ENCODE results near the gene CERS4.

DNA sequence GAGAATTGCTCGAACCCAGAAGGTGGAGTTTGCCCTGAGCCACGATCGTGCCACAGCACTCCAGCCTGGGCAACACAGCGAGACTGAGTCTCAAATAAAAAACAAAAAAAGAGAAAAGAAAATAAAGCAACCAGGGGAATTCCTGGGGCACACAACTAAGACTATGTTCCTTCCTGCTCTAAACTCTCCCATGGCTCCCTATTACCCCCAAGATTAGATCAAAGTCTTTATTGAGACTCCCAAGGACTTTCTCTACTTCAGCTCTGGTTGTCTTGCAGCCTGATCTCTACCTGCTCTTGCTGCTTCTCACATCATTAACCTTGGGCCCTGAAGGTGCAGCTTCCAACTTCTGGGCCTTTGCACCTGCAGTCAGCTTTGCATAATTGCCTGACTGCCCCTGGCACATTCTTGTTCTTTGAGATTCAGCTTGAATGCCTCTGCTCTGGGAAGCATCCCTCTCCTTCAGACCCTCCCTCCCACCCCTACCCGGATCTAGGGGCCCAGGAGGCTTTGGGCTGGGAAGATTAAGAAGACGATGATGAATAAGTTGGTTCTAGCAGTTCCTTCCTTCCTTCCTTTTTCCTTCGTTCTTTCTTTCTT is 16.8 kb upstream of the CERS4 start:
- TF ChIP-seq EZH2 (IDR thresholded peaks at IDR 0.05; ENCODE audit: borderline replicate concordance, control insufficient read depth, low read depth, low read length) = no peak
- TF ChIP-seq ASH2L (IDR thresholded peaks at IDR 0.05; ENCODE audit: borderline replicate concordance, low read depth) = no peak
- TF ChIP-seq POLR2AphosphoS5 (IDR thresholded peaks at IDR 0.05; ENCODE audit: low read length) = no peak
- TF ChIP-seq, protein P1, sequence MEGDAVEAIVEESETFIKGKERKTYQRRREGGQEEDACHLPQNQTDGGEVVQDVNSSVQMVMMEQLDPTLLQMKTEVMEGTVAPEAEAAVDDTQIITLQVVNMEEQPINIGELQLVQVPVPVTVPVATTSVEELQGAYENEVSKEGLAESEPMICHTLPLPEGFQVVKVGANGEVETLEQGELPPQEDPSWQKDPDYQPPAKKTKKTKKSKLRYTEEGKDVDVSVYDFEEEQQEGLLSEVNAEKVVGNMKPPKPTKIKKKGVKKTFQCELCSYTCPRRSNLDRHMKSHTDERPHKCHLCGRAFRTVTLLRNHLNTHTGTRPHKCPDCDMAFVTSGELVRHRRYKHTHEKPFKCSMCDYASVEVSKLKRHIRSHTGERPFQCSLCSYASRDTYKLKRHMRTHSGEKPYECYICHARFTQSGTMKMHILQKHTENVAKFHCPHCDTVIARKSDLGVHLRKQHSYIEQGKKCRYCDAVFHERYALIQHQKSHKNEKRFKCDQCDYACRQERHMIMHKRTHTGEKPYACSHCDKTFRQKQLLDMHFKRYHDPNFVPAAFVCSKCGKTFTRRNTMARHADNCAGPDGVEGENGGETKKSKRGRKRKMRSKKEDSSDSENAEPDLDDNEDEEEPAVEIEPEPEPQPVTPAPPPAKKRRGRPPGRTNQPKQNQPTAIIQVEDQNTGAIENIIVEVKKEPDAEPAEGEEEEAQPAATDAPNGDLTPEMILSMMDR (IDR thresholded peaks at IDR 0.05 in 2 of 3, conservative IDR thresholded peaks at IDR 0.05 in 1 of 3; ENCODE audit: control insufficient read depth in 2 of 3, extremely low read depth in 1 of 3, insufficient read depth in 1 of 3, low read depth in 3 of 3, low read length in 3 of 3) = no peak
- TF ChIP-seq JUNB (IDR thresholded peaks at IDR 0.05) = no peak
- no peak for TF ChIP-seq SREBF2 (IDR thresholded peaks at IDR 0.05; ENCODE audit: low read length)
- no peak for TF ChIP-seq MXI1 (IDR thresholded peaks at IDR 0.05; ENCODE audit: low read depth, low read length)
- TF ChIP-seq, protein P2, sequence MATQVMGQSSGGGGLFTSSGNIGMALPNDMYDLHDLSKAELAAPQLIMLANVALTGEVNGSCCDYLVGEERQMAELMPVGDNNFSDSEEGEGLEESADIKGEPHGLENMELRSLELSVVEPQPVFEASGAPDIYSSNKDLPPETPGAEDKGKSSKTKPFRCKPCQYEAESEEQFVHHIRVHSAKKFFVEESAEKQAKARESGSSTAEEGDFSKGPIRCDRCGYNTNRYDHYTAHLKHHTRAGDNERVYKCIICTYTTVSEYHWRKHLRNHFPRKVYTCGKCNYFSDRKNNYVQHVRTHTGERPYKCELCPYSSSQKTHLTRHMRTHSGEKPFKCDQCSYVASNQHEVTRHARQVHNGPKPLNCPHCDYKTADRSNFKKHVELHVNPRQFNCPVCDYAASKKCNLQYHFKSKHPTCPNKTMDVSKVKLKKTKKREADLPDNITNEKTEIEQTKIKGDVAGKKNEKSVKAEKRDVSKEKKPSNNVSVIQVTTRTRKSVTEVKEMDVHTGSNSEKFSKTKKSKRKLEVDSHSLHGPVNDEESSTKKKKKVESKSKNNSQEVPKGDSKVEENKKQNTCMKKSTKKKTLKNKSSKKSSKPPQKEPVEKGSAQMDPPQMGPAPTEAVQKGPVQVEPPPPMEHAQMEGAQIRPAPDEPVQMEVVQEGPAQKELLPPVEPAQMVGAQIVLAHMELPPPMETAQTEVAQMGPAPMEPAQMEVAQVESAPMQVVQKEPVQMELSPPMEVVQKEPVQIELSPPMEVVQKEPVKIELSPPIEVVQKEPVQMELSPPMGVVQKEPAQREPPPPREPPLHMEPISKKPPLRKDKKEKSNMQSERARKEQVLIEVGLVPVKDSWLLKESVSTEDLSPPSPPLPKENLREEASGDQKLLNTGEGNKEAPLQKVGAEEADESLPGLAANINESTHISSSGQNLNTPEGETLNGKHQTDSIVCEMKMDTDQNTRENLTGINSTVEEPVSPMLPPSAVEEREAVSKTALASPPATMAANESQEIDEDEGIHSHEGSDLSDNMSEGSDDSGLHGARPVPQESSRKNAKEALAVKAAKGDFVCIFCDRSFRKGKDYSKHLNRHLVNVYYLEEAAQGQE (IDR thresholded peaks at IDR 0.05; ENCODE audit: low read depth, low read length) = no peak
- TF ChIP-seq RCOR1 (conservative IDR thresholded peaks at IDR 0.05; ENCODE audit: low read depth, low read length) = no peak
- TF ChIP-seq ZNF274 (IDR thresholded peaks at IDR 0.05; ENCODE audit: insufficient read depth, insufficient read length) = no peak
- TF ChIP-seq GABPA (IDR thresholded peaks at IDR 0.05; ENCODE audit: low read depth) = no peak
- TF ChIP-seq, protein P3, sequence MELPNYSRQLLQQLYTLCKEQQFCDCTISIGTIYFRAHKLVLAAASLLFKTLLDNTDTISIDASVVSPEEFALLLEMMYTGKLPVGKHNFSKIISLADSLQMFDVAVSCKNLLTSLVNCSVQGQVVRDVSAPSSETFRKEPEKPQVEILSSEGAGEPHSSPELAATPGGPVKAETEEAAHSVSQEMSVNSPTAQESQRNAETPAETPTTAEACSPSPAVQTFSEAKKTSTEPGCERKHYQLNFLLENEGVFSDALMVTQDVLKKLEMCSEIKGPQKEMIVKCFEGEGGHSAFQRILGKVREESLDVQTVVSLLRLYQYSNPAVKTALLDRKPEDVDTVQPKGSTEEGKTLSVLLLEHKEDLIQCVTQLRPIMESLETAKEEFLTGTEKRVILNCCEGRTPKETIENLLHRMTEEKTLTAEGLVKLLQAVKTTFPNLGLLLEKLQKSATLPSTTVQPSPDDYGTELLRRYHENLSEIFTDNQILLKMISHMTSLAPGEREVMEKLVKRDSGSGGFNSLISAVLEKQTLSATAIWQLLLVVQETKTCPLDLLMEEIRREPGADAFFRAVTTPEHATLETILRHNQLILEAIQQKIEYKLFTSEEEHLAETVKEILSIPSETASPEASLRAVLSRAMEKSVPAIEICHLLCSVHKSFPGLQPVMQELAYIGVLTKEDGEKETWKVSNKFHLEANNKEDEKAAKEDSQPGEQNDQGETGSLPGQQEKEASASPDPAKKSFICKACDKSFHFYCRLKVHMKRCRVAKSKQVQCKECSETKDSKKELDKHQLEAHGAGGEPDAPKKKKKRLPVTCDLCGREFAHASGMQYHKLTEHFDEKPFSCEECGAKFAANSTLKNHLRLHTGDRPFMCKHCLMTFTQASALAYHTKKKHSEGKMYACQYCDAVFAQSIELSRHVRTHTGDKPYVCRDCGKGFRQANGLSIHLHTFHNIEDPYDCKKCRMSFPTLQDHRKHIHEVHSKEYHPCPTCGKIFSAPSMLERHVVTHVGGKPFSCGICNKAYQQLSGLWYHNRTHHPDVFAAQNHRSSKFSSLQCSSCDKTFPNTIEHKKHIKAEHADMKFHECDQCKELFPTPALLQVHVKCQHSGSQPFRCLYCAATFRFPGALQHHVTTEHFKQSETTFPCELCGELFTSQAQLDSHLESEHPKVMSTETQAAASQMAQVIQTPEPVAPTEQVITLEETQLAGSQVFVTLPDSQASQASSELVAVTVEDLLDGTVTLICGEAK (IDR thresholded peaks at IDR 0.05; ENCODE audit: borderline replicate concordance) = no peak
